ENCODE results near the gene KRT36.

The KRT36 gene

DNA sequence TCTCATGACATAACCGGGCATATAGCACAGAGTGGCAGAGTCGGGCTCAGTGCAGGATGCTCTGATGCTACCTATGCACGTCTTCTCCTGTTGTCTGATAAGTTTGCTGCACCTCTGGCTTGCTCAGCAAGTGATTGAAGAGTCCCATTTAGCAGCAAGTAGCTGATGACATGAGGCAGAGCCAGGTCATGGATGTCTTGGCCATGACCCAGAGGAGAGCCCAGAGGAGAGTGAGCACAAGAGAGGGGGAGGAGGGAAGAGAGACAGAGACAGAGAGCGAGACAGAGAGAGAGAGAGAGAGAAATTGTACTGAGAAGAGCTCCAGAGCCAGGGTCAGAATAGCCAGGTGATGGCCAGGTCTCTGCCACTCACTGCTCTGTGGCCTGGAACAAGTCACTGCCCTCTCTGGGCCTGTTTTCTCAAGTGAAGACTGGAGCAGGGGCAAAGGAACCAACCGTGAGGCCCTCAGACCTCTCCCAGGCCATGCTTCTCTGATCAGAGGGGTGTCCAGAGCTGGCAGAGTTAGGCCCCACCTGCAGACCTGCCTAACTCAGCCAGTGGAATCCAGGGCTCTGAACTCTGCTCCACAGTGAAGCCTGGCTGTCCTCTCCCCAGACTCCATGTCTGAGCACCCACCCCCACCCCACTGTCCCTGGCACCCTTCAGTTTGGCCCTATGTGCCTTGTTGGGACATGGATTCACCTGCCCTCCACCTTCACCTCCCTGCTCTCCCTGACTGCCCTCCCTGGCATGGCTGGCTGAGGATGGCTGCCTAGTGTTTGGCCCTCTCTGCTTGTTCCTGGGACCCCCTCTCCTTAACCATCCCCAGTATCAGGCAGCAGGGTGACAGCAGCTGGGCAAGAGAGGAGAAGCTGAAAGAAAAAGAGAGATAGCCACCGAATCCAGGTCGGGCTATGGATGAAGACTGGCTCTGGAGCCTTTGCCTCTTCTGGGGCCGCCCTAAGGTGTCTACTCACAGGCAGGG is 4.5 kb downstream of the KRT36 start:
- Histone ChIP-seq H3K4me2 (no peak overlapping the region), H4K20me1 (no peaks in the 10 kb centered on the region), H3K9ac (no peak overlapping the region), H3K36me3 (no peaks in the 10 kb centered on the region), H3K27ac (no peak overlapping the region), H3K4me1 (peaks cover 3 to 14% (median 8%) of the 10 kb centered on the region in 10 experiments; a peak in 16 of 20 replicates), H3K4me3 (no peak overlapping the region), H3K9me3 (replicated peaks in 1 of 11) (no peaks in the 10 kb centered on the region), H3K27me3 (no peaks in the 10 kb centered on the region)
- no peak for TF ChIP-seq Cebpa-rat (IDR thresholded peaks at IDR 0.05)

GRCh38 chr17:41483991-41484826 is 5.5 kb downstream of the KRT36 start:
- Histone ChIP-seq H3K27me3 (no peaks in the 10 kb centered on the region), H3K4me3 (no peak overlapping the region), H3K4me2 (no peak overlapping the region), H3K4me1 (peaks cover 0 to 13% (median 9%) of the 10 kb centered on the region in 10 experiments; a peak in 13 of 20 replicates), H3K36me3 (no peaks in the 10 kb centered on the region), H3K9me3 (replicated peaks in 1 of 11) (no peaks in the 10 kb centered on the region), H4K20me1 (no peaks in the 10 kb centered on the region), H3K27ac (no peak overlapping the region), H3K9ac (no peak overlapping the region)
- TF ChIP-seq Cebpa-rat (IDR thresholded peaks at IDR 0.05), result no peak

DNA sequence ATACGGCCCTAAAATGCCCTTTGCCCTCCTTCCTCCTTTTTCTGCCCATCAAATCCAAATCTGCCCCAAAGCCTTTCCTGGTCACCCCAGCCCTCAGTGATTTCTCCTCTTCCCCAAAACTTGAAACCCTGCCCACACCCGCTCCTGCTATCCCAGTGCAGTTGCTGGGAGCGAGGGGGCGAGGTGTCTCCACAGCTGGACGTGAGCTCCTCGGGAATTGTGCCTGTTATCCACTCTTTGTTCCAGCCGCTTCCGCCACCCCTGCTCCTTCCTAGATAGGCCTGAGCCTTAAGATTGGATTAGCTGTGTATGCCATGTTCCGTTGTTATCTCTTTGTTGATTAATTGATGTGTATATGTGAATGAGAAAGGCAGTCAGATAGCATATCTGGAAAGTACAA is 6.2 kb downstream of the KRT36 start:
- Histone ChIP-seq H4K20me1 (no peaks in the 10 kb centered on the region), H3K9ac (no peak overlapping the region), H3K27ac (no peak overlapping the region), H3K27me3 (no peaks in the 10 kb centered on the region), H3K9me3 (replicated peaks in 1 of 11) (no peaks in the 10 kb centered on the region), H3K4me1 (peaks cover 0 to 13% (median 9%) of the 10 kb centered on the region in 10 experiments; a peak in 13 of 20 replicates), H3K36me3 (no peaks in the 10 kb centered on the region), H3K4me3 (no peak overlapping the region), H3K4me2 (no peak overlapping the region)
- TF ChIP-seq Cebpa-rat (IDR thresholded peaks at IDR 0.05), result no peak

DNA sequence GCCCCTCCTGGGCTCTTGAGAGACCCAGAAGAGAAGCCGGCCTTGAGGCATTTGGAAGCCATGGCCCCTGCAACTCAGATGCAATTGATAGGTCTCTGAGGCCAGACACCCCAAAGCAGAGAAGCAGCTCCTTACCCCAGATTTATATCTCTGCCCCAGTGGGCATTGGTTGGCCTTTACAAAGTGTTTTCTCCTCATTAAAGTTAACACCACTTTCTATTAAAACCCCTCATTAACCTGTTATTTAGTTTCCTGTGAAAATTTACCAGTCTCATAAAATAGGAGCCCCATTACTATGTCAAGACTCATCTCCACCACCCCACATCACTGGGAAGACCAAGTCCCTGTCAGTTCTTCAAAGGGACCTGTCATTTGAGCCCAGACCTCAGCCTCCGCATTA is 8.7 kb downstream of the KRT36 start, which contains the start of gene KRT35:
KRT35 (minus strand) TSS at position 116 of the 400 bp plus-strand sequence; CDS start at position 62, 54 bp downstream.
- Histone ChIP-seq H3K27ac (no peak within 1 kb of the TSS), H3K4me2 (peak within 1 kb of the TSS in 6 of 11 experiments; percentile 2 to 64 (median 60); a peak in 12 of 22 replicates), H3K4me3 (no peak within 1 kb of the TSS), H3K4me1 (peaks cover 0 to 13% (median 9%) of the 10 kb centered on the region in 10 experiments; a peak in 13 of 20 replicates), H3K9me3 (replicated peaks in 1 of 11) (no peaks in the 10 kb centered on the region), H3K27me3 (no peaks in the 10 kb centered on the region), H3K36me3 (no peaks in the 10 kb centered on the region), H3K9ac (no peak within 1 kb of the TSS), H4K20me1 (no peaks in the 10 kb centered on the region)
- TF ChIP-seq Cebpa-rat (IDR thresholded peaks at IDR 0.05), result no peak

DNA sequence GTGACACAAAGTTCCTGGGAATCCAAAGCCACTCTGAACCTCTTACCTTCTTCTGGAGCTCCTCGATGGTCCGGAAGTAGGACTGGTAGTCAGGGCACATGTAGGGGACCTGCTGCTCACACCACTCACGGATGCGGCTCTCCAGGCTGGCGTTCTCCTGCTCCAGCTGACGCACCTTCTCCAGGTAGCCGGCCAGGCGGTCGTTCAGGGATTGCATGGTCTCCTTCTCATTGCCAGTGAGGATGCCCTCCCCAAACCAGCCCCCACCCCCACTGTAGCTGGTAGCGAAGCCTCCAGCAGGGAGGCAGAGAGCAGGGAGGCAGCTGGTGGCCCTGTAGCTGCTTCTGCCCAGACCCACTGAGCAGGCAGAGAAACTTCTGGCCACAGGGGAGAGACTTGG is 9.1 kb downstream of the KRT36 start:
- no peaks in the 10 kb centered on the region for H3K27me3 ChIP-seq
- H4K20me1 ChIP-seq, result no peaks in the 10 kb centered on the region
- peaks cover 0 to 13% (median 9%) of the 10 kb centered on the region in 10 experiments; a peak in 13 of 20 replicates for H3K4me1 ChIP-seq
- H3K4me3 ChIP-seq, result no peak overlapping the region
- no peaks in the 10 kb centered on the region for H3K36me3 ChIP-seq
- no peak for TF ChIP-seq Cebpa-rat (IDR thresholded peaks at IDR 0.05)
- no peak overlapping the region for H3K9ac ChIP-seq
- H3K4me2 ChIP-seq, result peak overlapping the region in 6 of 11 experiments; percentile 2 to 64 (median 60); a peak in 6 of 22 replicates
- H3K9me3 ChIP-seq (replicated peaks in 1 of 11), result no peaks in the 10 kb centered on the region
- H3K27ac ChIP-seq, result no peak overlapping the region

DNA sequence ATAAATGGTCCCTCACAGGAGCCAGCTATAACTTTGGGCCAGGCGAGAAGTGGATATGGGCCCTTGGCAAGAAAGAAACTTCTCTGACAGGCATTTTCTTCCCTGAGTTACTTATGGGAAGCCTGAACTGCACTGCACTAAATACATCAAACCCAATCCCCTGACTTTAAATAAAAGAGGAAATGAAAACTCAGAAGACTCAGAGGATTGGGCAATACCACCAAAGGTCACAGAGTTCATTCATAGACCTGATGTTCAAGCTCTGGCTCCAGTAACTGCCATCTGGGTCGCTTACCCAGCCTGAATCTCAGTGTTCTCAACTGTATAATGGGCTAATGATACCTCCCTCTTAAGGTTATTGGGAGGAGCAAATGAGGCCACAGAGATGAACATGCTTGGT is 9.6 kb downstream of the KRT36 start:
- H3K4me2 ChIP-seq, result peak overlapping the region in 6 of 11 experiments; percentile 2 to 64 (median 60); a peak in 12 of 22 replicates
- H3K36me3 ChIP-seq, result no peaks in the 10 kb centered on the region
- H3K9me3 ChIP-seq (replicated peaks in 1 of 11), result no peaks in the 10 kb centered on the region
- no peaks in the 10 kb centered on the region for H4K20me1 ChIP-seq
- no peak for TF ChIP-seq Cebpa-rat (IDR thresholded peaks at IDR 0.05)
- no peak overlapping the region for H3K9ac ChIP-seq
- no peaks in the 10 kb centered on the region for H3K27me3 ChIP-seq
- peaks cover 0 to 13% (median 9%) of the 10 kb centered on the region in 10 experiments; a peak in 13 of 20 replicates for H3K4me1 ChIP-seq
- no peak overlapping the region for H3K4me3 ChIP-seq
- H3K27ac ChIP-seq, result no peak overlapping the region

DNA sequence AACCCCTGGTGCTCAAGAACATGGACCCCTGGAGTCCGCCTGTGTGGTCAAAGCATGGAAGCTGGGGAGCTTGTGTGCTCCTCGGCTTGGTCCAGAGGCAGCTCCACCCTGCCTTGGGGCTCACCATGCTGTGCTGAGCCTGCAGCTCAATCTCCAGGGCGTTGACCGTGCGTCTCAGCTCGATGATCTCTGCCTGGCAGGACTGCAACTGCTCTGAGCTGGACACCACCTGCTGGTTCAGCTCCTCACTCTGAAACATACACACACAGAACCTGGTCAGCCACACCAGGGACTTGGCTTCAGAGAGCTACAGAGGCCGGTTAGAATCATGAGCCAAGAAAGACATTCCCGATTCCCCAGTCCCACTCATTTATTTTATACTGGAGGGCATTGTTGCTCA is 11.5 kb downstream of the KRT36 start:
- Histone ChIP-seq H3K9me3 (replicated peaks in 1 of 11) (no peaks in the 10 kb centered on the region), H3K9ac (no peak overlapping the region), H3K27me3 (no peaks in the 10 kb centered on the region), H3K4me3 (no peak overlapping the region), H3K4me2 (no peak overlapping the region), H3K27ac (no peak overlapping the region), H3K36me3 (no peaks in the 10 kb centered on the region), H4K20me1 (no peaks in the 10 kb centered on the region), H3K4me1 (peaks cover 0 to 13% (median 9%) of the 10 kb centered on the region in 10 experiments; a peak in 13 of 20 replicates)
- no peak for TF ChIP-seq Cebpa-rat (IDR thresholded peaks at IDR 0.05)

DNA sequence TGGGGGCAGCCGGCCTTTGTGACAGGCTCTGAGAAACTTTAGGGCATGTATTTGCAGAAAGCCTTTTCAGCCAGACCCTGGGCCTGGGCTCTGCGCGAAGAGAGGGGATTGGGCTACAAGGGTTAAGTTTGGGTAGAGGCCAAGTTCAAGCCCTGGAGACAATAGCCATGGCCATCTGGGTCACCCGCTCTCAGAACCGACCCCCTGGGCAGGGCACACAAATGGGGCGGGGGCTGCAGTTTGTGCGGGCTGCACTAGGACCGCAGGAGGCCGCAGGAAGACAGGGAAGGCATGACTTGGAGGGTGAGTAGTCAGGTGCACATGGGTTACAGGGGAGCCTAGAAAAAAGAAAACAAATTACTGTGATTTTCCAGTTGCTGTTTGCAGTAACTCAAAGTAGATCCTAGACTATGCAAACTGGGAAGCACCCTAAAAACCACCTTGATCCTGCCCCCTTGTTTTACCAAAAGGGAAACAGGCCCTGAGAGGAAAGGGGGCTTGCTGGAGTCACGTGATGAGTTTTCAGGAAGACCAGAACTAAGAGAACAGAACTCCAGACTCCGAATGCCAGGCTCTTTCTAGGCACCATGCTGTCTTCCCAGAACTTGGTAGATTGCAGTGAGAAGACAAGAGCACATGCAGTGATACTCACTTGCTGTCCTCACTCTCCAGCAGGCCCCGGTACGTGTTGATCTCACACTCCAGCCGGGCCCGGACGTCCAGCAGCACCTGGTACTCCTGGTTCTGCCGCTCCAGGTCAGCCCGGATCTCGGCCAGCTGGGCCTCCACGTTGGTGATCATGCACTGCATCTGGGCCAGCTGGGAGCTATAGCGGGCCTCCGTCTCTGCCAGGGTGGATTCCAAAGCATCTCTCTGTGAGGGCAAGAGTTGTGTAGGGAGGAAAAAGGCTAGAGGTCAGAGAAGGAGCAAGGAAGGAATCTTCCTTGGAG is 12.6 kb downstream of the KRT36 start:
- Histone ChIP-seq H3K27ac (no peak overlapping the region), H3K27me3 (no peaks in the 10 kb centered on the region), H3K4me2 (no peak overlapping the region), H3K4me1 (peaks cover 0 to 13% (median 9%) of the 10 kb centered on the region in 10 experiments; a peak in 13 of 20 replicates), H4K20me1 (no peaks in the 10 kb centered on the region), H3K9me3 (replicated peaks in 1 of 11) (peaks cover 1 to 10% (median 2%) of the 10 kb centered on the region in 11 experiments), H3K36me3 (no peaks in the 10 kb centered on the region), H3K9ac (no peak overlapping the region), H3K4me3 (no peak overlapping the region)
- TF ChIP-seq Cebpa-rat (IDR thresholded peaks at IDR 0.05), result no peak
